WTC11 (cell line): ENCODE results near the gene PTCH1. TPM values are rescaled to one million over a fixed set of nuclear protein-coding genes. Genes with fewer than 3 reads are reported as not detected.

Experiments used
- ATAC-seq: fragments of 200-7000 bp; cut with Tn5 transposase; 2 replicates; pipeline ENCODE4 v1.10.0; 2021; ENCODE audit warnings: mild to moderate bottlenecking, moderate library complexity
- CTCF ChIA-PET: fragments of 300-600 bp; sonication (Branson Sonifier 250); formaldehyde crosslinking; loops from one replicate; lab custom pipeline; 2021; ENCODE audit warnings: antibody characterized with exemption; lab: Charles Lee
- POLR2A ChIA-PET: fragments of 350-600 bp; sonication (Branson Sonifier 250); formaldehyde crosslinking; loops from one replicate; lab custom pipeline; 2021; ENCODE audit warnings: antibody characterized with exemption; lab: Charles Lee
- DNase-seq: peaks from one replicate; pipeline ENCODE4 v3.0.0; 2021; ENCODE audit warnings: low spot score
- H3K27ac Mint-ChIP-seq: 2 replicates; pipeline ENCODE4 v1.8.0; 2021; ENCODE audit warnings: mixed read lengths
- H3K27me3 Mint-ChIP-seq: 2 replicates; pipeline ENCODE4 v1.8.0; 2021; ENCODE audit warnings: low read depth, mild to moderate bottlenecking, moderate library complexity, mixed read lengths
- H3K36me3 Mint-ChIP-seq: 2 replicates; pipeline ENCODE4 v1.8.0; 2021; ENCODE audit warnings: mixed read lengths
- H3K4me1 Mint-ChIP-seq: 2 replicates; pipeline ENCODE4 v1.8.0; 2022; ENCODE audit warnings: mixed read lengths
- H3K4me3 Mint-ChIP-seq: 2 replicates; pipeline ENCODE4 v1.8.0; 2021; ENCODE audit warnings: mild to moderate bottlenecking, moderate library complexity, mixed read lengths
- H3K9me3 Mint-ChIP-seq: 2 replicates; pipeline ENCODE4 v1.8.0; 2021; ENCODE audit warnings: mixed read lengths
- ATF6 ChIP-seq: sonication (generic); formaldehyde crosslinking; IDR thresholded peaks from 2 replicates; pipeline ENCODE4 v1.8.1; 2023; ENCODE audit warnings: mild to moderate bottlenecking, missing genetic modification reagents
- CBFB ChIP-seq: sonication (generic); formaldehyde crosslinking; IDR thresholded peaks from 2 replicates; pipeline ENCODE4 v1.8.1; 2022; ENCODE audit warnings: mild to moderate bottlenecking, low read depth, missing genetic modification reagents
- CREM ChIP-seq: sonication (generic); formaldehyde crosslinking; IDR thresholded peaks from 2 replicates; pipeline ENCODE4 v1.8.1; 2022; ENCODE audit warnings: mild to moderate bottlenecking, missing genetic modification reagents, moderate library complexity
- ETV6 ChIP-seq: sonication (generic); formaldehyde crosslinking; IDR thresholded peaks from 2 replicates; pipeline ENCODE4 v1.8.1; 2022; ENCODE audit warnings: mild to moderate bottlenecking, missing genetic modification reagents
- GTF2I ChIP-seq: fragments of 250-450 bp; sonication (Bioruptor Pico); conservative IDR thresholded peaks from 2 replicates; pipeline ENCODE4 v1.4.0; 2021; ENCODE audit warnings: mild to moderate bottlenecking
- JUN ChIP-seq: sonication (generic); formaldehyde crosslinking; IDR thresholded peaks from 2 replicates; pipeline ENCODE4 v1.8.0; 2023; ENCODE audit warnings: mild to moderate bottlenecking, missing genetic modification reagents
- KAT7 ChIP-seq: sonication (generic); formaldehyde crosslinking; IDR thresholded peaks from 2 replicates; pipeline ENCODE4 v1.8.1; 2023; ENCODE audit warnings: missing genetic modification reagents, mild to moderate bottlenecking, borderline replicate concordance
- MXD4 ChIP-seq: fragments of 250-450 bp; sonication (Bioruptor Pico); IDR thresholded peaks from 2 replicates; pipeline ENCODE4 v1.8.0; 2021; ENCODE audit warnings: mild to moderate bottlenecking, moderate library complexity, borderline replicate concordance
- NFE2L1 ChIP-seq: sonication (generic); formaldehyde crosslinking; IDR thresholded peaks from 2 replicates; pipeline ENCODE4 v1.8.1; 2023; ENCODE audit warnings: missing genetic modification reagents
- NFYB ChIP-seq: sonication (generic); formaldehyde crosslinking; conservative IDR thresholded peaks from 2 replicates; pipeline ENCODE4 v1.8.0; 2022; ENCODE audit warnings: low read depth, missing genetic modification reagents
- NR1H2 ChIP-seq: sonication (generic); formaldehyde crosslinking; IDR thresholded peaks from 2 replicates; pipeline ENCODE4 v1.9.0; 2021; ENCODE audit warnings: mild to moderate bottlenecking, moderate library complexity, missing genetic modification reagents
- PREB ChIP-seq: sonication (generic); formaldehyde crosslinking; IDR thresholded peaks from 2 replicates; pipeline ENCODE4 v1.8.1; 2022; ENCODE audit warnings: mild to moderate bottlenecking, missing genetic modification reagents, moderate library complexity, borderline replicate concordance
- SMAD3 ChIP-seq: sonication (generic); formaldehyde crosslinking; IDR thresholded peaks from 2 replicates; pipeline ENCODE4 v1.8.0; 2022; ENCODE audit warnings: missing genetic modification reagents, mild to moderate bottlenecking, borderline replicate concordance
- TCF7 ChIP-seq: sonication (generic); formaldehyde crosslinking; IDR thresholded peaks from 2 replicates; pipeline ENCODE4 v1.8.0; 2022; ENCODE audit warnings: mild to moderate bottlenecking, low read depth, missing genetic modification reagents, moderate library complexity
- USF1 ChIP-seq: sonication (generic); formaldehyde crosslinking; IDR thresholded peaks from 2 replicates; pipeline ENCODE4 v1.8.0; 2022; ENCODE audit warnings: mild to moderate bottlenecking, missing genetic modification reagents
- ZNF317 ChIP-seq: sonication (generic); formaldehyde crosslinking; IDR thresholded peaks from 2 replicates; pipeline ENCODE4 v1.8.1; 2023; ENCODE audit warnings: low read depth, mild to moderate bottlenecking, moderate library complexity, missing genetic modification reagents, borderline replicate concordance
- ZNF423 ChIP-seq: fragments of 250-450 bp; sonication (Bioruptor Pico); IDR thresholded peaks from 2 replicates; pipeline ENCODE4 v2.1.2; 2022; ENCODE audit warnings: mild to moderate bottlenecking, moderate library complexity
- ZNF512 ChIP-seq: sonication (generic); formaldehyde crosslinking; IDR thresholded peaks from 2 replicates; pipeline ENCODE4 v1.8.1; 2022; ENCODE audit warnings: missing genetic modification reagents, borderline replicate concordance
- ZNF671 ChIP-seq: fragments of 250-450 bp; sonication (Bioruptor Pico); IDR thresholded peaks from 2 replicates; pipeline ENCODE4 v1.8.0; 2021; ENCODE audit warnings: mild to moderate bottlenecking
- ZSCAN18 ChIP-seq: fragments of 250-450 bp; sonication (Bioruptor Pico); IDR thresholded peaks from 2 replicates; pipeline ENCODE4 v2.1.2; 2022; ENCODE audit warnings: mild to moderate bottlenecking, moderate library complexity
- total RNA-seq: library from RNA; stranded (reverse); gene quantifications from 3 replicates; pipeline ENCODE4 v1.2.3, GENCODE V29; 2021

The PTCH1 gene
- total RNA-seq, 1 experiment from 2014 or later, result 38.0 TPM

GRCh38 chr9:95449016-95449415 is 67.8 kb downstream of the PTCH1 start:
- ChIA-PET CTCF (interaction anchor here (1.4 to 1.7 kb wide), 2 partner anchors 14 to 113 kb away, joined by 4 to 5 read pairs; no protein-coding TSS in a partner anchor), POLR2A (no interaction called here)

More at GRCh38 chr9:95449016-95449415, 67.8 kb downstream of the PTCH1 start:
- TF ChIP-seq PREB (CRISPR knock-in tag) (no peak), ETV6 (CRISPR knock-in tag) (no peak), JUN (CRISPR knock-in tag) (no peak), NFYB (CRISPR knock-in tag) (no peak), CBFB (CRISPR knock-in tag) (no peak), ZNF423 (CRISPR knock-in tag) (no peak), ZNF317 (CRISPR knock-in tag) (no peak), MXD4 (CRISPR knock-in tag) (no peak), GTF2I (CRISPR knock-in tag) (no peak), TCF7 (no peak), SMAD3 (CRISPR knock-in tag) (no peak), USF1 (CRISPR knock-in tag) (no peak), CREM (CRISPR knock-in tag) (no peak), ZNF512 (no peak), NR1H2 (CRISPR knock-in tag) (no peak), ZNF671 (CRISPR knock-in tag) (no peak), ATF6 (CRISPR knock-in tag) (no peak), NFE2L1 (CRISPR knock-in tag) (no peak), ZSCAN18 (CRISPR knock-in tag) (no peak), KAT7 (CRISPR knock-in tag) (no peak)
- no peak overlapping the region for H3K4me3 Mint-ChIP-seq
- no peak for ATAC-seq
- H3K27me3 Mint-ChIP-seq, result no peaks in the 10 kb centered on the region
- H3K9me3 Mint-ChIP-seq, result no peaks in the 10 kb centered on the region
- H3K4me1 Mint-ChIP-seq, result peaks cover 51% of the 10 kb centered on the region
- H3K27ac Mint-ChIP-seq, result peak overlapping the region; percentile 55; the same call in 1 of the 2 replicates
- H3K36me3 Mint-ChIP-seq, result peaks cover 68% of the 10 kb centered on the region
- no peak for DNase-seq
